Astrocyte of the spinal cord (primary cell): Measurements from ENCODE around the gene RIN1.

ENCODE experiments used
- DNase-seq: peaks from one replicate; pipeline ENCODE4 v3.0.0; 2011; ENCODE audit warnings: low read depth, low spot score
- H3K4me3 ChIP-seq: 2 replicates; pipeline ENCODE4 v1.5.1; 2011; ENCODE audit warnings: low read depth, mild to moderate bottlenecking, low read length, moderate library complexity
- in situ Hi-C: cut with HindIII; loops from 2 replicates; pipeline ENCODE4 v1.10.0; 2017; ENCODE audit warnings: low sequenced_read_pairs
- TF ChIP-seq, protein P1 (sequence below): IDR thresholded peaks from 2 replicates; pipeline ENCODE4 v1.5.1; 2012; ENCODE audit warnings: low read depth, mild to moderate bottlenecking, low read length, inconsistent platforms

The RIN1 gene

DNA sequence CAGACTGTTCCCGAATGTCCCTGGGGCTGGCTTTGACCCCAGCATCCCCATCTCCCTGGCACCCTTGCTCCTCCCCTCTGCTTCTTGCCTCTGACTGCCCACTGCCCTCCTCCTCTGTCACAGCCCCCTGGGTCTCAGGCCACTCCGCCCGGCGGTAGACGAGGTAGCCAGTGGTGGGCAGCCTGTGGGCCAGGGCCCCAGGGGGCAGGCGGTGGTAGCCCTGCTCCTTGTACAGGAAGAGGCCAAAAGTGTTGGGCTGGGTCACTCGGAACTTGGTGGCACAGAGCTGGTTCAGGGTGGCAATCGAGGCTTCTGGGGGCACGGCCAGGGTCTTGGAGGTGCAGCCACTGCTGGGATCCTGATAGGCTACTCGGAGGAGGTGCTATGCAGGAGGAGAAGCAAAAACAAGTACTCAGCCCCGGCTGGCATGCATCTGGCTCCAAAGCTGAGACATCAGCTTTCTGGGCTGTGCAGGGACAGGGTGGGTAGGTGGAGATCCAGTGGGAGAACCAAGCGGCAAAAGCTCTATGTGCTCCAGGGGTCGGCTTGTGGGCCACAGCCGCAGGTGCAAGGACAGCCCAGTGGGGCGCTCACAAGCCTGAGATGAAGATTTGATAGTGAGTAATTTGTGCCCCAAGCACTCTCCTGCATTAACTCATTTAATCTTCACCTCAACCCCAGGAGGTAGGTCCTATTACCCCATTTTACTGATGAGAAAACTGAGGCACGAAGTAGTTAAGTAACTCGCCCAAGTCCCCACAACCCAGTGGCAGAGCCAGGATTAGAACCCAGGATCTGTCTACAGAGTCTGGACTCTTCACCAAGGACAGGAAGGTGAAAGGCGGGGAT lies 3.6 kb downstream of the RIN1 start:
- H3K4me3 ChIP-seq, result no peak overlapping the region
- in situ Hi-C loops, result no loop called here
- TF ChIP-seq, protein P1, sequence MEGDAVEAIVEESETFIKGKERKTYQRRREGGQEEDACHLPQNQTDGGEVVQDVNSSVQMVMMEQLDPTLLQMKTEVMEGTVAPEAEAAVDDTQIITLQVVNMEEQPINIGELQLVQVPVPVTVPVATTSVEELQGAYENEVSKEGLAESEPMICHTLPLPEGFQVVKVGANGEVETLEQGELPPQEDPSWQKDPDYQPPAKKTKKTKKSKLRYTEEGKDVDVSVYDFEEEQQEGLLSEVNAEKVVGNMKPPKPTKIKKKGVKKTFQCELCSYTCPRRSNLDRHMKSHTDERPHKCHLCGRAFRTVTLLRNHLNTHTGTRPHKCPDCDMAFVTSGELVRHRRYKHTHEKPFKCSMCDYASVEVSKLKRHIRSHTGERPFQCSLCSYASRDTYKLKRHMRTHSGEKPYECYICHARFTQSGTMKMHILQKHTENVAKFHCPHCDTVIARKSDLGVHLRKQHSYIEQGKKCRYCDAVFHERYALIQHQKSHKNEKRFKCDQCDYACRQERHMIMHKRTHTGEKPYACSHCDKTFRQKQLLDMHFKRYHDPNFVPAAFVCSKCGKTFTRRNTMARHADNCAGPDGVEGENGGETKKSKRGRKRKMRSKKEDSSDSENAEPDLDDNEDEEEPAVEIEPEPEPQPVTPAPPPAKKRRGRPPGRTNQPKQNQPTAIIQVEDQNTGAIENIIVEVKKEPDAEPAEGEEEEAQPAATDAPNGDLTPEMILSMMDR, result no peak

DNA sequence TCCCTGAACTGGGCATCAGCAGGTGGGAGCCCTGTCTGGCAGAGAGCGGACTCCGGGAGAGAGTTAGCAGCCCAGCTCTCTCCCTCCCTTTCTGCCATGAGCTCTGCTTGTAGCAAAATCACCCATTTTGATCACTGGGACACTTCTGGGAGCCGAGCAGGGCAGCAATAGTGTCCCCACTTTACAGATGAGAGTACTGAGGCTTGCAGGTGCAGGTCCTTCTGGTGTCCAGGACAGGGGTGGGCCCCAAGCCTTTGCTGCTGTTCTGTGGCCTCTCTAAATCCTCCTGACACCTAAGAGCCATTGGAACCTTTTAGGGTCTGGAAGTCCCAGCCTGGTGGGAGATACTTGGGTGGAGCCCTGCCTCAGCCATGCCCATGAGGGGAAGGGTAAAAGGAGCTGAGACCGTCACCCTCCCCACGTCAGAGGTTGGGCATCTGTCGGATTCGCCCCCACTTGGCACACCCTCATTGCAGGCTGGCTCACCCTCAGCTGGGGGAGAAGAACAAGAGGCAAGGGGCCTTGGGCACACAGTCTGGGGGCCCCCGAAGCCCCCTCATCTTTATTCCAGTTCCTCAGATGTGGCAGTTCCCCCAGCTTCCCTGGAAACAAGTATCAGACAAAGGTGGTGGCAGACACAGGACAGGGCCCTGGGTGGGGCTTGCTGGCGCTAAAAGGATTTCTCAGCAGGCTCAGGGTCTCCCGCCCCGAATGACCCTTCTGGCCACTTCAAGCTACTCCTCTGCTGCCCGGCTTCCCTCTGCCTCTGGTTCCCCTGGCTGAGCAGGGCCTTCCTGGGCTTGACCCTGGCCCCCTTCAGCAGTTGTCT lies 4.5 kb downstream of the RIN1 start:
- TF ChIP-seq, protein P1, result no peak

More for the DNA sequence above, 3.6 kb downstream of the RIN1 start:
- no peak for DNase-seq

DNA sequence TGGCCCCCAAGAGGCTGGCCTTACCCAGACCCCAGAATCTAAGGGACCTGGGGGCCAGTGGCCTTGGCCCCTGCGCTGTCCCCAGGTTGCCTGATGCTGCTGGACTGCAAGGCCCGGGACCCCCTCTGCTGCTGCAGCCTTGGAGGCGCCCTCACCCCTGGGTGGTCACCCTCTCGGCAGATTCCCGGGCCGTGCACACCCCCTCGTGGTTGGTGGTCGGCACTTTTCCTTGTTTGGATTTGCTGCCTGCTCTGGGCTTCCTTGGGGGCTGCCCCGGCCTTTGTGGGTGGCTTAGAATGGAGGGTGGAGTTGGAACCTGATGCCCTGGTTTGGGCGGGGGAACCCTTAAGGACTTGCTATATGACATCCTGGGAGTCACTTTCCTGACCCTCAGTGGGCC lies 5.3 kb downstream of the RIN1 start:
- TF ChIP-seq, protein P1, result no peak
- no peak for DNase-seq
- in situ Hi-C loops, result no loop called here

More for the DNA sequence above, 4.5 kb downstream of the RIN1 start:
- no peak overlapping the region for H3K4me3 ChIP-seq
- in situ Hi-C loops, result no loop called here
- no peak for DNase-seq

DNA sequence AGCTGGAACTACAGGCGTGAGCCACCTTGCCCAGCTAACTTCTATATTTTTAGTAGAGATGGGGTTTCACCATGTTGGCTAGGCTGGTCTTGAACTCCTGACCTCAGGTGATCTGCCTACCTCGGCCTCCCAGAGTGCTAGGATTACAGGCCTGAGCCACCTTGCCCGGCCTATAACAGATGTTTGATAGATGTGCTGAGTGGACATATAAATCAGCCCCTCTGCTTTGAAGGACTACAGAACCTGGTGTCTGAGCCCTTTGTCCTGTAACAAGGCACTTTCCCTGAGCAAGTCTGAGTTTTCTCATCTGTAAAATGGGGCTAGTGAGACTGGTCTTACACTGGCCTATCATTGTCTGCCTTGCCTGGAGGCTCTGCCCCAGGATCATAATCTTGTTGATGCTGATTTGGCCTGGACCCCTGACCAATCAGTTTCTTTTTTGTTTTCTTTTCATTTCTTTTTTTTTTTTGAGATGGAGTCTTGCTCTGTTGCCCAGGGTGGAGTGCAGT lies 7.0 kb downstream of the RIN1 start:
- TF ChIP-seq, protein P1, result no peak
- in situ Hi-C loops, result no loop called here
- DNase-seq, result no peak
- H3K4me3 ChIP-seq, result no peak overlapping the region

More for the DNA sequence above, 5.3 kb downstream of the RIN1 start:
- H3K4me3 ChIP-seq, result no peak overlapping the region

DNA sequence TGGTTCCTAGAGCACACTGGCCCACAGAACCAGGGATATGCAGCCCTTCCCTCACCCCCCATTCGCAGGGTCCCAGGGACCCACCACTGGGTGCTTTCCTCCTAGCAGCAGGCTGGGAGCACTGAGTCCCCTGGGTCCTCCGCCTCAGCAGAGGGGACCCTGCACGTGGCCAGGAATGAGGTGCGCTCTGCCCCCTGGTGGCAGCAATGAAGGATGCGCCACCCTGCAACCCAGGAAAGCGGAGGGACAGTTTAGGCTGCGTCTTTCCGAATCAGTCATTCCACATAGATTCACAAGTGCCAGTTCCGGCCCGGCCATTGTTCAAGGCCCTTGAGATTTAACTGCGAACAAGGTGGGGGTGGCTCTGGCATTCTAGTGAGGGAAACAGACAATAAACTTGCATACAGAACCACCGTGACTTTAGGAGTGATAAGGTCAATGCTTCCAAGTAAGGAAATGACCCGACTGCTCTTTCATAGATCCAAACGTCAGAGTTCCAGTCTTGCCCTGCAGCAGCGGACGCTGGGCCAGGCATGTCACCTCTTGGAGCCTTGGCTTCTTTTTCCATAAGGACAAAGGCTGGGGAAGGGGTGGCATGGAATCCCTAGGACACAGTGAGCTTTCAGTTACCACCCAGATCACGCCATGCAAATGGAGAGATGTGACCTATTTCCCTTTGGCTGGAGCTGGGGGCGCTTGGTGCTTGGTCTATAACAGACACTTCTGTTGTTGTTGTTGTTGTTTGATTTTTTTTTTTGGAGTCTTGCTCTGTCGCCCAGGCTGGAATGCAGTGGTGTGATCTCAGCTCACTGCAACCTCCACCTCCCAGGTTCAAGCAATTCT lies 7.7 kb downstream of the RIN1 start:
- peak; percentile 63 for DNase-seq
- TF ChIP-seq, protein P1, result peak; percentile 92
- H3K4me3 ChIP-seq, result no peak overlapping the region
- in situ Hi-C loops, result no loop called here

DNA sequence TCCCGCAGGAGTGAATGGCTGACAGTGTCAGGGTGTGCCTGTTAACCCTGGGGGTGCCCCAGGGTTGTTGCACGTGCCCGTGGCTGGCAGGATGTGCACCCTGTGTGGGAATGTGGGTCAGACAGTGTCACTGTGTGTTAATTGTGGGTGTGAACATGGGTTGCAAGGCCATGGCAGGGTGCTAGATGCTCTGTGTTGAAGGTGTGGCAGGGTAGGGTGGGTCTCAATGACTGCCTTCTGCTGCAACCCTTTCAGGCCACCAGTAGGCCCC lies 8.3 kb downstream of the RIN1 start:
- in situ Hi-C loops, result no loop called here
- H3K4me3 ChIP-seq, result no peak overlapping the region
- no peak for DNase-seq
- TF ChIP-seq, protein P1, result no peak
